ENCODE data around the gene GYS1. TPM values are rescaled to one million over a fixed set of nuclear protein-coding genes. Genes with fewer than 3 reads are reported as not detected.

The GYS1 gene
- total RNA-seq, 4 donors from 2014 or later, result 15.1 to 86.3 (median 34.5) TPM

- no peak for TF ChIP-seq CTCF (IDR thresholded peaks at IDR 0.05; ENCODE audit: low read depth)
These were observed 11.0 kb upstream of the GYS1 start for GRCh38 chr19:49004133-49004532.

- TF ChIP-seq CTCF (IDR thresholded peaks at IDR 0.05; ENCODE audit: low read depth), result no peak
These were observed 6.6 kb upstream of the GYS1 start for GRCh38 chr19:48999481-49000325.

DNA sequence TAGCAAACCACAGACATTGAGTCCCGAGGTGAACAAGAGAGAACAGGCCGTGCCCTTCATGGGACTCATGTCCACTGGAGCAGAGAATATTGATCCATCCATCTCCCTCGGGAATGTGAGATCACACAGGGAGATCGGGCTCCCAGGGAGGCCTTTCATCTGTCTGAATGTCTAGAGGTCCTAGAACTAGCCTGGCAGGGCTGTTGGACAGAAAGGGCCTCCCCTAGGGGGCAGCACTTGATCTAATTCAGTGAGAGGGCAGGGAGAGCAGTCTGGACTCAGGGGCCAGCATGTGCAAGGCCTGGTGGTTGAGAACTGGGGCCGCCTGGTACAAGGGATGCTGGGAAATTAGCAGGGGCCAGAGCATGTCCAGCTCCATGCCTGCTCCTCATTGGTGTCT is 4.9 kb upstream of the GYS1 start:
- TF ChIP-seq CTCF (IDR thresholded peaks at IDR 0.05; ENCODE audit: low read depth), result no peak

DNA sequence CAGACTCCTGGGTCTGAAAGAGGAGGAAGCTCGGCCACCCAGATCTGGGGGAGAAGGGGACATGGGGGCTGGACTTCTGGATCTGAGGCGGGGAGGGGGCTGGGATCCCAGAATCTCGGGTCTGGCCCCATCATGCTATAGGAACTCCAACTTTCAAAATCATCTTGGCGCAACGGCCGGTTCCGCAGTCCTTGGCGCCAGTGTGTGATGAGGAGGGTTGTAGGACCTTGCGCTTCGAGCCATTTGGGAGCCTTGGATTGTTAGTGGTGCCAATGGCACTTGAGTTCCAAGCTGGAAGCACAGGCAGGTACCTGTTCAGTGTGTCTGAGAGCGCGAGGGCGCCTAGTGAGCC is 902 bp upstream of the GYS1 start:
- TF ChIP-seq CTCF (IDR thresholded peaks at IDR 0.05; ENCODE audit: low read depth), result no peak

GRCh38 chr19:48992581-48993174 is 431 bp downstream of the GYS1 start:
- TF ChIP-seq CTCF (IDR thresholded peaks at IDR 0.05; ENCODE audit: low read depth), result no peak

DNA sequence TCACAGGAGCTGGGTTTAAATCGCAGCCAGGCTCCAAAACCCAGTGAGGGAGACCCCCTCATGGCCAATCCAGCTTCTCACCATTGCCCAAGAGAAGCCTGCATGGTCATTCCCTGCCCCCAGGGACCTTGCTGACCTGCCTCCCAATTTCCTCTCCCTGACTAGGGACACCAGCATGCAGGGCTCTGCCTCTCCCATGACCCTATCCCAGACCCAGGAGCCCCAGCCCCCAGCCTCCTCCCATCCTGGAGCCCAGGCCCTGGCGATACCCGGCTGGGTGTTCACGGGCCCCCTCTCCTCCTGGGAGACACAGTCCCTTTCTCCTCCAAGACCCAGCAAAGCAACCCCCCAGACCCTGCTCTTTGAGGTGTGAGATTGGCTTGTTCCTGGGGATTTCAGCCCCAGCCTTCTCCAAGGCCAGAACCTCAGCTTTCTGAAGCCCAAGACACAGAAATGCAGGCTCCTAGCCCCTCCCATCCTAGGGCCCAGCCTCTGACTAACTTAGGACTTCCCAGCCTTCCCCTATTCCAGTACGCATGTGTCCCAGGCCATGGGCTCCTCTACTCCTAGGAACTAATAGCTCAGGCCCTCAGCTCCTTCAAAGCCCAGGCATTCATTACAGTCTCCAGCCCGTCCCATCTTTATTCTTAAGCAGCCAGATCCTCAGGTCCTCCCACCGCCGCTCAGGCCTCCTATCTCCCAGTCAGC is 1.1 kb downstream of the GYS1 start:
- no peak for TF ChIP-seq CTCF (IDR thresholded peaks at IDR 0.05; ENCODE audit: low read depth)

- TF ChIP-seq CTCF (IDR thresholded peaks at IDR 0.05; ENCODE audit: low read depth), result no peak
These were observed 2.0 kb downstream of the GYS1 start for GRCh38 chr19:48991011-48991609.
